WTC11 (cell line): ENCODE data around the gene CYP27B1. TPM values are rescaled to one million over a fixed set of nuclear protein-coding genes. Genes with fewer than 3 reads are reported as not detected.

Experiments used
- ATAC-seq: fragments of 200-7000 bp; cut with Tn5 transposase; 2 replicates; pipeline ENCODE4 v1.10.0; 2021; ENCODE audit warnings: mild to moderate bottlenecking, moderate library complexity
- CTCF ChIA-PET: fragments of 300-600 bp; sonication (Branson Sonifier 250); formaldehyde crosslinking; loops from one replicate; lab custom pipeline; 2021; ENCODE audit warnings: antibody characterized with exemption; lab: Charles Lee
- POLR2A ChIA-PET: fragments of 350-600 bp; sonication (Branson Sonifier 250); formaldehyde crosslinking; loops from one replicate; lab custom pipeline; 2021; ENCODE audit warnings: antibody characterized with exemption; lab: Charles Lee
- DNase-seq: peaks from one replicate; pipeline ENCODE4 v3.0.0; 2021; ENCODE audit warnings: low spot score
- H3K27ac Mint-ChIP-seq: 2 replicates; pipeline ENCODE4 v1.8.0; 2021; ENCODE audit warnings: mixed read lengths
- H3K27me3 Mint-ChIP-seq: 2 replicates; pipeline ENCODE4 v1.8.0; 2021; ENCODE audit warnings: low read depth, mild to moderate bottlenecking, moderate library complexity, mixed read lengths
- H3K36me3 Mint-ChIP-seq: 2 replicates; pipeline ENCODE4 v1.8.0; 2021; ENCODE audit warnings: mixed read lengths
- H3K4me1 Mint-ChIP-seq: 2 replicates; pipeline ENCODE4 v1.8.0; 2022; ENCODE audit warnings: mixed read lengths
- H3K4me3 Mint-ChIP-seq: 2 replicates; pipeline ENCODE4 v1.8.0; 2021; ENCODE audit warnings: mild to moderate bottlenecking, moderate library complexity, mixed read lengths
- H3K9me3 Mint-ChIP-seq: 2 replicates; pipeline ENCODE4 v1.8.0; 2021; ENCODE audit warnings: mixed read lengths
- ATF2 ChIP-seq: sonication (generic); formaldehyde crosslinking; IDR thresholded peaks from 2 replicates; pipeline ENCODE4 v1.8.1; 2022; ENCODE audit warnings: low read depth, missing genetic modification reagents, borderline replicate concordance
- ATF3 ChIP-seq: sonication (generic); formaldehyde crosslinking; conservative IDR thresholded peaks from 2 replicates; pipeline ENCODE4 v1.8.1; 2022; ENCODE audit warnings: mild to moderate bottlenecking, missing genetic modification reagents
- CREM ChIP-seq: sonication (generic); formaldehyde crosslinking; IDR thresholded peaks from 2 replicates; pipeline ENCODE4 v1.8.1; 2022; ENCODE audit warnings: mild to moderate bottlenecking, missing genetic modification reagents, moderate library complexity
- E2F4 ChIP-seq: sonication (generic); formaldehyde crosslinking; IDR thresholded peaks from 2 replicates; pipeline ENCODE4 v1.8.1; 2022; ENCODE audit warnings: low read depth, mild to moderate bottlenecking, moderate library complexity, missing genetic modification reagents, borderline replicate concordance
- EMX1 ChIP-seq: fragments of 250-450 bp; sonication (Bioruptor Pico); IDR thresholded peaks from 2 replicates; pipeline ENCODE4 v1.8.0; 2021; ENCODE audit warnings: mild to moderate bottlenecking
- FOXP4 ChIP-seq: sonication (generic); formaldehyde crosslinking; IDR thresholded peaks from 2 replicates; pipeline ENCODE4 v1.8.0; 2022; ENCODE audit warnings: mild to moderate bottlenecking, missing genetic modification reagents
- MLX ChIP-seq: sonication (generic); formaldehyde crosslinking; IDR thresholded peaks from 2 replicates; pipeline ENCODE4 v1.8.1; 2023; ENCODE audit warnings: mild to moderate bottlenecking, missing genetic modification reagents, moderate library complexity
- NFE2L1 ChIP-seq: sonication (generic); formaldehyde crosslinking; IDR thresholded peaks from 2 replicates; pipeline ENCODE4 v1.8.1; 2023; ENCODE audit warnings: missing genetic modification reagents
- PRDM15 ChIP-seq: sonication (generic); formaldehyde crosslinking; IDR thresholded peaks from 2 replicates; pipeline ENCODE4 v1.8.0; 2022; ENCODE audit warnings: missing genetic modification reagents
- TP53 ChIP-seq: sonication (generic); formaldehyde crosslinking; IDR thresholded peaks from 2 replicates; pipeline ENCODE4 v1.8.1; 2023; ENCODE audit warnings: mild to moderate bottlenecking, missing genetic modification reagents
- ZNF121 ChIP-seq: sonication (generic); formaldehyde crosslinking; IDR thresholded peaks from 2 replicates; pipeline ENCODE4 v1.8.0; 2023; ENCODE audit warnings: missing genetic modification reagents
- total RNA-seq: library from RNA; stranded (reverse); gene quantifications from 3 replicates; pipeline ENCODE4 v1.2.3, GENCODE V29; 2021
- TF ChIP-seq, protein P1 (sequence below): sonication (generic); formaldehyde crosslinking; IDR thresholded peaks from 2 replicates; pipeline ENCODE4 v1.8.0; 2023; ENCODE audit warnings: missing genetic modification reagents, mild to moderate bottlenecking, borderline replicate concordance
- TF ChIP-seq, protein P2 (sequence below): fragments of 250-450 bp; sonication (Bioruptor Pico); IDR thresholded peaks from 2 replicates; pipeline ENCODE4 v1.8.0; 2021; ENCODE audit warnings: mild to moderate bottlenecking

The CYP27B1 gene
- total RNA-seq, 1 experiment from 2014 or later: 2.1 TPM

GRCh38 chr12:57730336-57731067, 36.4 kb downstream of the CYP27B1 start:
- CTCF ChIA-PET: no interaction called here
- ATAC-seq: no peak
- H3K27ac Mint-ChIP-seq: no peak overlapping the region
- no peak overlapping the region for H3K4me3 Mint-ChIP-seq
- no peaks in the 10 kb centered on the region for H3K9me3 Mint-ChIP-seq
- H3K4me1 Mint-ChIP-seq: peaks cover 21% of the 10 kb centered on the region
- no peak for DNase-seq
- POLR2A ChIA-PET: no interaction called here
- H3K27me3 Mint-ChIP-seq: peaks cover 99% of the 10 kb centered on the region
- TF ChIP-seq ATF2 (no peak), E2F4 (no peak), ZNF121 (CRISPR knock-in tag) (no peak), EMX1 (CRISPR knock-in tag) (no peak), CREM (CRISPR knock-in tag) (no peak), ATF3 (CRISPR knock-in tag) (no peak)
- no peaks in the 10 kb centered on the region for H3K36me3 Mint-ChIP-seq

- H3K27me3 Mint-ChIP-seq: peaks cover 98% of the 10 kb centered on the region
- no peaks in the 10 kb centered on the region for H3K36me3 Mint-ChIP-seq
- DNase-seq (no peak), ATAC-seq (no peak)
- ChIA-PET POLR2A (no interaction called here), CTCF (interaction anchor here (1.0 to 1.2 kb wide), 2 partner anchors 9 to 54 kb away, joined by 3 to 4 read pairs; partner anchors contain the start of gene AGAP2)
- no peak overlapping the region for H3K4me3 Mint-ChIP-seq
- TF ChIP-seq, protein P1, sequence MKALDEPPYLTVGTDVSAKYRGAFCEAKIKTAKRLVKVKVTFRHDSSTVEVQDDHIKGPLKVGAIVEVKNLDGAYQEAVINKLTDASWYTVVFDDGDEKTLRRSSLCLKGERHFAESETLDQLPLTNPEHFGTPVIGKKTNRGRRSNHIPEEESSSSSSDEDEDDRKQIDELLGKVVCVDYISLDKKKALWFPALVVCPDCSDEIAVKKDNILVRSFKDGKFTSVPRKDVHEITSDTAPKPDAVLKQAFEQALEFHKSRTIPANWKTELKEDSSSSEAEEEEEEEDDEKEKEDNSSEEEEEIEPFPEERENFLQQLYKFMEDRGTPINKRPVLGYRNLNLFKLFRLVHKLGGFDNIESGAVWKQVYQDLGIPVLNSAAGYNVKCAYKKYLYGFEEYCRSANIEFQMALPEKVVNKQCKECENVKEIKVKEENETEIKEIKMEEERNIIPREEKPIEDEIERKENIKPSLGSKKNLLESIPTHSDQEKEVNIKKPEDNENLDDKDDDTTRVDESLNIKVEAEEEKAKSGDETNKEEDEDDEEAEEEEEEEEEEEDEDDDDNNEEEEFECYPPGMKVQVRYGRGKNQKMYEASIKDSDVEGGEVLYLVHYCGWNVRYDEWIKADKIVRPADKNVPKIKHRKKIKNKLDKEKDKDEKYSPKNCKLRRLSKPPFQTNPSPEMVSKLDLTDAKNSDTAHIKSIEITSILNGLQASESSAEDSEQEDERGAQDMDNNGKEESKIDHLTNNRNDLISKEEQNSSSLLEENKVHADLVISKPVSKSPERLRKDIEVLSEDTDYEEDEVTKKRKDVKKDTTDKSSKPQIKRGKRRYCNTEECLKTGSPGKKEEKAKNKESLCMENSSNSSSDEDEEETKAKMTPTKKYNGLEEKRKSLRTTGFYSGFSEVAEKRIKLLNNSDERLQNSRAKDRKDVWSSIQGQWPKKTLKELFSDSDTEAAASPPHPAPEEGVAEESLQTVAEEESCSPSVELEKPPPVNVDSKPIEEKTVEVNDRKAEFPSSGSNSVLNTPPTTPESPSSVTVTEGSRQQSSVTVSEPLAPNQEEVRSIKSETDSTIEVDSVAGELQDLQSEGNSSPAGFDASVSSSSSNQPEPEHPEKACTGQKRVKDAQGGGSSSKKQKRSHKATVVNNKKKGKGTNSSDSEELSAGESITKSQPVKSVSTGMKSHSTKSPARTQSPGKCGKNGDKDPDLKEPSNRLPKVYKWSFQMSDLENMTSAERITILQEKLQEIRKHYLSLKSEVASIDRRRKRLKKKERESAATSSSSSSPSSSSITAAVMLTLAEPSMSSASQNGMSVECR (CRISPR knock-in tag): no peak
- TF ChIP-seq FOXP4 (CRISPR knock-in tag): no peak
- no peak for TF ChIP-seq TP53 (CRISPR knock-in tag)
- no peaks in the 10 kb centered on the region for H3K9me3 Mint-ChIP-seq
- H3K4me1 Mint-ChIP-seq: peaks cover 15% of the 10 kb centered on the region
- H3K27ac Mint-ChIP-seq: no peak overlapping the region
These were observed 37.5 kb downstream of the CYP27B1 start for GRCh38 chr12:57729321-57729844.

DNA sequence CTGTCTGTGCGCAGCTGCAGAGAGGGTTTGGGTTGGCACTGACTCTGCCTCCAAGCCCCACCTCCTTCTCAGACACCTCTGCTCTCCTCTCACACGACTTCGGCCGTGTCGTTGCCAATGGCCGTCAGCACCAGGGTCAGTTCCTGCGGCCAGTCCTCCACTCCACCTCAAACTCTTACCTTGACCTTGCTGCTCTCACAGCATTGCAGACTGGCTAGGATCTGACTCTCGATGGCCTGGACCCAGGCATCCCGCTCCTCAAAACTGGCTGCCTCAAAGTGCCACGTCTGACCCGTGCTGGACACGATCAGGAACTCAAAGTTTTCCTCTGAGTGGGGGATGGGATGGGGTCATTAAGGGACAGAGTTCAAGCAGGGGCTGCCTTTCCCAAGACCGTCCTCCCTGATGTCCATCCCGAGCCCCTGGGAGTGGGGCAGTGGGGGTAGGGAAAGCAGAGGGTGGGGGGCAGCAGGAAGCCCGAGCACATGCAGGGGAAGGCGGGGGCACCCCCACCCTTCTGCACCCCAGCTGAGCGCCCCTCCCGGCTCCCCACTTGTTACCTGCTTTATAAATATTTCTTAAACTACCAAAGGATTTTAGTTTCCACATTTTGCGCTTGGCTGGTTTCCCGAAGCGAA, 39.0 kb downstream of the CYP27B1 start:
- H3K4me1 Mint-ChIP-seq: peaks cover 15% of the 10 kb centered on the region
- no peak for TF ChIP-seq PRDM15 (CRISPR knock-in tag)
- TF ChIP-seq NFE2L1 (CRISPR knock-in tag): 0 out of 2 replicates have a peak, but pooled peaks have one; percentile 31
- TF ChIP-seq, protein P2, sequence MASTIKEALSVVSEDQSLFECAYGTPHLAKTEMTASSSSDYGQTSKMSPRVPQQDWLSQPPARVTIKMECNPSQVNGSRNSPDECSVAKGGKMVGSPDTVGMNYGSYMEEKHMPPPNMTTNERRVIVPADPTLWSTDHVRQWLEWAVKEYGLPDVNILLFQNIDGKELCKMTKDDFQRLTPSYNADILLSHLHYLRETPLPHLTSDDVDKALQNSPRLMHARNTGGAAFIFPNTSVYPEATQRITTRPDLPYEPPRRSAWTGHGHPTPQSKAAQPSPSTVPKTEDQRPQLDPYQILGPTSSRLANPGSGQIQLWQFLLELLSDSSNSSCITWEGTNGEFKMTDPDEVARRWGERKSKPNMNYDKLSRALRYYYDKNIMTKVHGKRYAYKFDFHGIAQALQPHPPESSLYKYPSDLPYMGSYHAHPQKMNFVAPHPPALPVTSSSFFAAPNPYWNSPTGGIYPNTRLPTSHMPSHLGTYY (CRISPR knock-in tag): no peak
- no peak for TF ChIP-seq MLX

More for the DNA sequence above, 39.0 kb downstream of the CYP27B1 start:
- H3K27me3 Mint-ChIP-seq: peaks cover 98% of the 10 kb centered on the region
- no peaks in the 10 kb centered on the region for H3K36me3 Mint-ChIP-seq
- H3K9me3 Mint-ChIP-seq: no peaks in the 10 kb centered on the region
- H3K27ac Mint-ChIP-seq: no peak overlapping the region
- peak; percentile 68 for DNase-seq
- peak; percentile 70 for ATAC-seq
- peak overlapping the region; percentile 50 for H3K4me3 Mint-ChIP-seq
- CTCF ChIA-PET: interaction anchor here (0.8 to 5.8 kb wide), 7 partner anchors 8 to 145 kb away, joined by 3 to 146 read pairs (median 4); partner anchors contain the start of genes AGAP2, ARHGEF25, EEF1AKMT3 and METTL1
- POLR2A ChIA-PET: interaction anchor here (1.0 to 1.1 kb wide), 2 partner anchors 9 to 17 kb away, joined by 4 to 5 read pairs; partner anchors contain the start of gene TSPAN31
